Naive thymus-derived CD8-positive, alpha-beta T cell (primary cell): ENCODE data around the gene XDH. TPM values are rescaled to one million over a fixed set of nuclear protein-coding genes. Genes with fewer than 3 reads are reported as not detected.

Experiments used
- polyA plus RNA-seq, 3 donors: library from polyadenylated mRNA; unstranded; fragments of 300-500 nt; fragmentation: Illumina TruSeq; gene quantifications; one replicate each; pipeline ENCODE4 v1.2.3, GENCODE V29; 2021
- total RNA-seq, 8 experiments: library from RNA in 2 of 8; stranded (reverse) in 2 of 8; gene quantifications; one replicate each; pipeline ENCODE4 v1.2.3 and lab custom pipeline; 2021 to 2026

The XDH gene
- total and polyA plus RNA-seq, 5 experiments from 2014 or later = not detected

Other genes with a start within 250 kb of the XDH start
- gene CAPN14, start 197.2 kb downstream of the XDH start, total RNA-seq = under 1 TPM; 0.41 to 0.65 TPM
- under 1 TPM in 2 of 3 donors, not detected in 1; 0.09 to 0.17 TPM for gene CAPN14, start 197.2 kb downstream of the XDH start, polyA plus RNA-seq
- 1 to 10 TPM; 3.2 to 3.6 TPM for gene EHD3, start 180.6 kb downstream of the XDH start, total RNA-seq
- gene EHD3, start 180.6 kb downstream of the XDH start, polyA plus RNA-seq = 1 to 10 TPM; 2.0 to 4.6 (median 2.6) TPM
- not detected for gene SRD5A2, start 166.2 kb upstream of the XDH start, total RNA-seq
- gene SRD5A2, start 166.2 kb upstream of the XDH start, polyA plus RNA-seq = under 1 TPM in 1 of 3 donors, not detected in 2; 0.09 TPM